HG02840 (cell line): Measurements from ENCODE around the gene INTS14.
"Not testable (repeated sequence)": the region's sequence is repeated elsewhere in the genome, so short reads cannot be mapped to it uniquely, and the experiment has no call there.

ENCODE experiments used
- ATAC-seq: cut with Tn5 transposase; IDR thresholded peaks from one replicate; pipeline ENCODE4 v1.9.1; 2021; ENCODE audit warnings: mild to moderate bottlenecking, moderate library complexity, moderate number of reproducible peaks; ENCODE audit not compliant: unreplicated experiment, low FRiP score

INTS14 gene

GRCh38 chr15:65632780-65633375, 21.9 kb upstream of the INTS14 start:
- ATAC-seq, result no peak

GRCh38 chr15:65631503-65631902, 20.6 kb upstream of the INTS14 start:
- ATAC-seq, result no peak

GRCh38 chr15:65630760-65631159, 19.8 kb upstream of the INTS14 start:
- no peak for ATAC-seq

- no peak for ATAC-seq
Observed at GRCh38 chr15:65629548-65629947, 18.6 kb upstream of the INTS14 start.

- ATAC-seq, result no peak
Observed at GRCh38 chr15:65626856-65627255, 15.9 kb upstream of the INTS14 start.

GRCh38 chr15:65623103-65623502, 12.2 kb upstream of the INTS14 start:
- ATAC-seq, result no peak

- ATAC-seq, result no peak
Observed at GRCh38 chr15:65621638-65622037, 10.7 kb upstream of the INTS14 start, which contains the start of gene SLC24A1. TSS of gene SLC24A1 (plus strand) at chr15:65621938. CDS start at chr15:65624081, 2,143 bp downstream.

GRCh38 chr15:65620833-65621232, 9.9 kb upstream of the INTS14 start:
- ATAC-seq, result no peak

GRCh38 chr15:65619626-65620290, 8.8 kb upstream of the INTS14 start:
- no peak for ATAC-seq

GRCh38 chr15:65618560-65619109, 7.7 kb upstream of the INTS14 start:
- no peak for ATAC-seq

GRCh38 chr15:65615887-65616286, 5.0 kb upstream of the INTS14 start:
- not testable (repeated sequence) for ATAC-seq

GRCh38 chr15:65612949-65613744, 2.2 kb upstream of the INTS14 start:
- ATAC-seq, result no peak

GRCh38 chr15:65612616-65612946, 1.6 kb upstream of the INTS14 start:
- ATAC-seq, result no peak

GRCh38 chr15:65611888-65612615, 1.1 kb upstream of the INTS14 start:
- no peak for ATAC-seq

GRCh38 chr15:65603559-65603958, 7.4 kb downstream of the INTS14 start:
- no peak for ATAC-seq

GRCh38 chr15:65603134-65603533, 7.8 kb downstream of the INTS14 start:
- ATAC-seq, result no peak

GRCh38 chr15:65599677-65600076, 11.3 kb downstream of the INTS14 start:
- no peak for ATAC-seq

GRCh38 chr15:65598468-65598867, 12.5 kb downstream of the INTS14 start:
- ATAC-seq, result no peak

GRCh38 chr15:65595960-65596359, 15.0 kb downstream of the INTS14 start:
- ATAC-seq, result no peak

GRCh38 chr15:65587094-65587493, 23.8 kb downstream of the INTS14 start:
- no peak for ATAC-seq

- ATAC-seq, result no peak
Observed at GRCh38 chr15:65584241-65584640, 26.7 kb downstream of the INTS14 start.
